H9 (cell line): ENCODE measurements around the gene LDB1. TPM values are rescaled to one million over a fixed set of nuclear protein-coding genes. Genes with fewer than 3 reads are reported as not detected.

Experiments
- DNase-seq: peaks from one replicate; pipeline ENCODE4 v3.0.0-alpha.2; 2017
- H2AFZ ChIP-seq: one replicate; pipeline ENCODE4 v1.6.1; 2013; ENCODE audit warnings: mild to moderate bottlenecking, low read length, control low read depth, moderate library complexity
- H2AK5ac ChIP-seq: 2 replicates; pipeline ENCODE4 v1.6.1; 2013; ENCODE audit warnings: low read length, control low read depth, mixed read lengths; ENCODE audit not compliant: insufficient read length
- H2BK120ac ChIP-seq: one replicate; pipeline ENCODE4 v1.6.1; 2013; ENCODE audit warnings: low read depth, mild to moderate bottlenecking, low read length, control low read depth, inconsistent platforms; ENCODE audit not compliant: poor library complexity, severe bottlenecking
- H2BK12ac ChIP-seq: 2 replicates; pipeline ENCODE4 v1.6.1; 2013; ENCODE audit warnings: low read length, control low read depth, mixed read lengths, low read depth; ENCODE audit not compliant: insufficient read length
- H2BK15ac ChIP-seq: 2 replicates; pipeline ENCODE4 v1.6.1; 2013; ENCODE audit warnings: low read depth, low read length, control low read depth
- H2BK20ac ChIP-seq: one replicate; pipeline ENCODE4 v1.6.1; 2013; ENCODE audit warnings: low read depth, mild to moderate bottlenecking, low read length, control low read depth, inconsistent platforms; ENCODE audit not compliant: poor library complexity, severe bottlenecking
- H2BK5ac ChIP-seq: 2 replicates; pipeline ENCODE4 v1.6.1; 2013; ENCODE audit warnings: low read length, control low read depth, mixed read lengths; ENCODE audit not compliant: insufficient read length
- H3K14ac ChIP-seq: 2 replicates; pipeline ENCODE4 v1.6.1; 2013; ENCODE audit warnings: low read length, control low read depth; ENCODE audit not compliant: insufficient read depth
- H3K18ac ChIP-seq: 2 replicates; pipeline ENCODE4 v1.6.1; 2013; ENCODE audit warnings: low read depth, mild to moderate bottlenecking, mixed read lengths, low read length, control low read depth; ENCODE audit not compliant: insufficient read length
- H3K23ac ChIP-seq: 2 replicates; pipeline ENCODE4 v1.6.1; 2013; ENCODE audit warnings: low read length, control low read depth, mixed read lengths, low read depth; ENCODE audit not compliant: insufficient read length
- H3K23me2 ChIP-seq: 2 replicates; pipeline ENCODE4 v1.6.1; 2013; ENCODE audit warnings: low read depth, mild to moderate bottlenecking, mixed read lengths, low read length, control low read depth; ENCODE audit not compliant: insufficient read length, poor library complexity, severe bottlenecking
- H3K27ac ChIP-seq: 2 replicates; pipeline ENCODE4 v1.5.1; 2013; ENCODE audit warnings: low read length, control low read depth, mixed read lengths, low read depth; ENCODE audit not compliant: insufficient read length
- H3K27me3 ChIP-seq: 2 replicates; pipeline ENCODE4 v1.6.1; 2013; ENCODE audit warnings: low read length, control low read depth, inconsistent platforms; ENCODE audit not compliant: insufficient read depth
- H3K4ac ChIP-seq: 2 replicates; pipeline ENCODE4 v1.6.1; 2013; ENCODE audit warnings: low read depth, mild to moderate bottlenecking, control low read depth, inconsistent platforms, low read length, moderate library complexity
- H3K4me1 ChIP-seq: 2 replicates; pipeline ENCODE4 v1.6.1; 2013; ENCODE audit warnings: low read length, control low read depth, inconsistent platforms; ENCODE audit not compliant: insufficient read depth
- H3K4me2 ChIP-seq: 2 replicates; pipeline ENCODE4 v1.6.1; 2013; ENCODE audit warnings: low read length, control low read depth, mixed read lengths; ENCODE audit not compliant: insufficient read length, insufficient read depth
- H3K56ac ChIP-seq: 2 replicates; pipeline ENCODE4 v1.6.1; 2013; ENCODE audit warnings: low read depth, mild to moderate bottlenecking, mixed read lengths, low read length, control low read depth; ENCODE audit not compliant: insufficient read length
- H3K79me1 ChIP-seq: 2 replicates; pipeline ENCODE4 v1.6.1; 2013; ENCODE audit warnings: low read depth, mild to moderate bottlenecking, moderate library complexity, low read length, control low read depth, inconsistent platforms; ENCODE audit not compliant: insufficient read depth, poor library complexity, severe bottlenecking
- H3K79me2 ChIP-seq: 2 replicates; pipeline ENCODE4 v1.6.1; 2013; ENCODE audit warnings: low read length, control low read depth, inconsistent platforms; ENCODE audit not compliant: insufficient read depth
- H3K9ac ChIP-seq: 2 replicates; pipeline ENCODE4 v1.6.1; 2013; ENCODE audit warnings: low read length, control low read depth, mixed read lengths; ENCODE audit not compliant: insufficient read length; ENCODE audit errors: extremely low read depth
- H3K9me3 ChIP-seq: one replicate; pipeline ENCODE4 v1.6.1; 2013; ENCODE audit warnings: low read depth, low read length, inconsistent platforms; ENCODE audit not compliant: control insufficient read depth
- H3T11ph ChIP-seq: one replicate; pipeline ENCODE4 v1.6.1; 2013; ENCODE audit warnings: mild to moderate bottlenecking, low read length, control low read depth, inconsistent platforms
- H4K20me1 ChIP-seq: one replicate; pipeline ENCODE4 v1.6.1; 2013; ENCODE audit not compliant: control insufficient read depth, insufficient read length, insufficient read depth
- H4K5ac ChIP-seq: 2 replicates; pipeline ENCODE4 v1.6.1; 2013; ENCODE audit warnings: low read depth, mild to moderate bottlenecking, mixed read lengths, low read length, control low read depth; ENCODE audit not compliant: insufficient read length
- H4K8ac ChIP-seq: replicated peaks from 2 replicates; pipeline ENCODE4 v1.6.1; 2013; ENCODE audit warnings: low read length, control low read depth, mixed read lengths, low read depth; ENCODE audit not compliant: insufficient read length
- H4K91ac ChIP-seq: 2 replicates; pipeline ENCODE4 v1.6.1; 2013; ENCODE audit warnings: low read depth, mild to moderate bottlenecking, moderate library complexity, mixed read lengths, low read length, control low read depth; ENCODE audit not compliant: insufficient read length
- H3K27ac Mint-ChIP-seq, 3 experiments: 2 replicates in 2 of 3; 3 replicates in 1 of 3; pipeline ENCODE4 v1.8.0; 2020 to 2021; ENCODE audit warnings: mixed read lengths in 3 of 3, mild to moderate bottlenecking in 1 of 3, moderate library complexity in 1 of 3
- H3K27me3 Mint-ChIP-seq: 2 replicates; pipeline ENCODE4 v1.8.0; 2021; ENCODE audit warnings: low read depth, mild to moderate bottlenecking, moderate library complexity, mixed read lengths
- H3K36me3 Mint-ChIP-seq, 3 experiments: 2 replicates in 2 of 3; 3 replicates in 1 of 3; pipeline ENCODE4 v1.8.0; 2020 to 2021; ENCODE audit warnings: low read depth in 3 of 3, mixed read lengths in 3 of 3; ENCODE audit not compliant: insufficient read depth in 1 of 3
- H3K4me1 Mint-ChIP-seq, 2 experiments: 2 replicates each; pipeline ENCODE4 v1.8.0; 2020; ENCODE audit warnings: mixed read lengths in 2 of 2
- H3K4me3 Mint-ChIP-seq, 2 experiments: 2 replicates in 1 of 2; 3 replicates in 1 of 2; pipeline ENCODE4 v1.8.0; 2020 to 2021; ENCODE audit warnings: mild to moderate bottlenecking in 2 of 2, mixed read lengths in 2 of 2, moderate library complexity in 1 of 2
- H3K9me3 Mint-ChIP-seq, 2 experiments: 2 replicates in 1 of 2; 3 replicates in 1 of 2; pipeline ENCODE4 v1.8.0; 2020; ENCODE audit warnings: mild to moderate bottlenecking in 2 of 2, mixed read lengths in 2 of 2, moderate library complexity in 1 of 2
- CTCF ChIP-seq: fragments of 200-600 bp; sonication (generic); conservative IDR thresholded peaks from 3 replicates; pipeline ENCODE4 v1.8.0; 2021; ENCODE audit warnings: antibody characterized with exemption, mild to moderate bottlenecking
- WGBS: extraction: QIAGEN DNeasy Blood & Tissue Kit; methylation state at CpG from one replicate; pipeline ENCODE4 v1.1.7; 2013; ENCODE audit warnings: missing lambda C conversion rate, low lambda C conversion rate, mixed read lengths; ENCODE audit not compliant: insufficient read length; ENCODE audit errors: extremely low coverage; 5-methylcytosine and 5-hydroxymethylcytosine counted together
- total RNA-seq: library from RNA; stranded (reverse); gene quantifications from 2 replicates; pipeline ENCODE4 v1.2.1, GENCODE V29; 2021

Gene LDB1
- total RNA-seq, 1 experiment from 2014 or later = 80.5 TPM

GRCh38 chr10:102147561-102147960 is 27.4 kb upstream of the LDB1 start:
- no CpG with 5 or more reads among the region's 1 CpG for WGBS
- no peak overlapping the region for H2AFZ ChIP-seq
- H3K56ac ChIP-seq = no peak overlapping the region
- no peak overlapping the region for H3K4me2 ChIP-seq
- peaks cover 5% of the 10 kb centered on the region for H3K23me2 ChIP-seq
- peaks cover 10 to 12% of the 10 kb centered on the region in 2 experiments for H3K4me1 Mint-ChIP-seq
- H3K9me3 Mint-ChIP-seq = no peaks in the 10 kb centered on the region
- peak overlapping the region in 2 of 3 experiments; percentile 44 to 78; a peak in 3 of 7 replicates for H3K27ac Mint-ChIP-seq
- H3T11ph ChIP-seq = no peak overlapping the region
- no peak overlapping the region for H2AK5ac ChIP-seq
- no peak overlapping the region for H4K5ac ChIP-seq
- no peak overlapping the region for H4K91ac ChIP-seq
- H3K23ac ChIP-seq = no peak overlapping the region
- H2BK20ac ChIP-seq = no peak overlapping the region
- H3K79me2 ChIP-seq = peaks cover 1% of the 10 kb centered on the region; the same call in 1 of the 2 replicates
- H2BK5ac ChIP-seq = no peak overlapping the region
- H4K20me1 ChIP-seq = no peaks in the 10 kb centered on the region
- no peaks in the 10 kb centered on the region for H3K27me3 ChIP-seq
- no peak overlapping the region for H2BK12ac ChIP-seq
- no peak overlapping the region for H2BK15ac ChIP-seq
- no peak for TF ChIP-seq CTCF
- no peak overlapping the region for H3K4me3 Mint-ChIP-seq
- H3K4ac ChIP-seq = no peak overlapping the region
- no peak for DNase-seq
- H3K27me3 Mint-ChIP-seq = no peaks in the 10 kb centered on the region
- H3K27ac ChIP-seq = no peak overlapping the region
- no peak overlapping the region for H2BK120ac ChIP-seq
- no peak overlapping the region for H3K14ac ChIP-seq
- no peak overlapping the region for H3K18ac ChIP-seq
- no peak overlapping the region for H3K9ac ChIP-seq
- peaks cover 2% of the 10 kb centered on the region; the same call in 1 of the 2 replicates for H3K4me1 ChIP-seq
- H3K36me3 Mint-ChIP-seq = peaks cover 60 to 88% (median 75%) of the 10 kb centered on the region in 3 experiments
- H3K9me3 ChIP-seq = no peaks in the 10 kb centered on the region
- H4K8ac ChIP-seq = no peak overlapping the region
- no peaks in the 10 kb centered on the region for H3K79me1 ChIP-seq
